K562 (cell line): ENCODE measurements around the gene ARL6IP6. TPM values are rescaled to one million over a fixed set of nuclear protein-coding genes. Genes with fewer than 3 reads are reported as not detected.

Experiments used
- ATF7 ChIP-seq: fragments of 450-650 bp; IDR thresholded peaks from 2 replicates; pipeline ENCODE4 v1.7.1; 2014; ENCODE audit warnings: mild to moderate bottlenecking, moderate library complexity
- CHD2 ChIP-seq: IDR thresholded peaks from 2 replicates; pipeline ENCODE4 v1.6.1; 2011; ENCODE audit warnings: low read depth, low read length
- EP400 ChIP-seq: fragments of 450-650 bp; IDR thresholded peaks from 2 replicates; pipeline ENCODE4 v1.6.1; 2017; ENCODE audit warnings: antibody characterized with exemption, mild to moderate bottlenecking, moderate library complexity
- SMAD4 ChIP-seq: fragments of 250-450 bp; sonication (Bioruptor Pico); conservative IDR thresholded peaks from 2 replicates; pipeline ENCODE4 v1.8.0; 2021; ENCODE audit warnings: inconsistent platforms, mild to moderate bottlenecking, moderate library complexity
- ZNF121 ChIP-seq: sonication (generic); formaldehyde crosslinking; conservative IDR thresholded peaks from 2 replicates; pipeline ENCODE4 v1.8.0; 2022; ENCODE audit warnings: missing genetic modification reagents
- polyA plus RNA-seq, 8 experiments: library from polyadenylated mRNA; depleted of rRNA in 4 of 8; stranded (reverse) in 5 of 8; unstranded in 3 of 8; fragments of >200 nt; fragmentation: Nextera tagmentation in 2 of 8; fragmentation: Illumina TruSeq in 1 of 8; extraction: Ambion mirVana in 2 of 8; extraction: Trizol in 1 of 8; gene quantifications; 2 replicates each; pipeline versions ENCODE4 v1.2.1 to v1.2.3, GENCODE V29; 2011 to 2014; ENCODE audit warnings: inconsistent platforms in 1 of 8, missing spikeins in 1 of 8
- total RNA-seq, 7 experiments: library from RNA; depleted of rRNA in 6 of 7; stranded (reverse); fragments of >200 nt in 6 of 7; fragmentation: Illumina TruSeq in 2 of 7; extraction: Trizol in 2 of 7; gene quantifications; 2 replicates each; pipeline versions ENCODE4 v1.2.1 to v1.2.3, GENCODE V29; 2011 to 2021; ENCODE audit warnings: low replicate concordance in 1 of 7
- TF ChIP-seq, protein P1 (sequence below): sonication (generic); formaldehyde crosslinking; IDR thresholded peaks from 2 replicates; pipeline ENCODE4 v1.8.0; 2022; ENCODE audit warnings: mild to moderate bottlenecking, missing genetic modification reagents, borderline replicate concordance
- TF ChIP-seq, protein P2 (sequence below), 2 experiments: fragments of 450-650 bp; formaldehyde crosslinking in 1 of 2; IDR thresholded peaks; 2 replicates each; pipeline versions ENCODE4 v1.4.0 to v1.6.1; 2014 to 2020; ENCODE audit warnings: mild to moderate bottlenecking in 2 of 2, borderline replicate concordance in 1 of 2, low read depth in 1 of 2

ARL6IP6 gene
- total and polyA plus RNA-seq, 9 of the 15 experiments (the other 6 are each of a cell fraction or from before 2014, with no cell fraction given) = 19.2 to 98.5 (median 36.2) TPM

DNA sequence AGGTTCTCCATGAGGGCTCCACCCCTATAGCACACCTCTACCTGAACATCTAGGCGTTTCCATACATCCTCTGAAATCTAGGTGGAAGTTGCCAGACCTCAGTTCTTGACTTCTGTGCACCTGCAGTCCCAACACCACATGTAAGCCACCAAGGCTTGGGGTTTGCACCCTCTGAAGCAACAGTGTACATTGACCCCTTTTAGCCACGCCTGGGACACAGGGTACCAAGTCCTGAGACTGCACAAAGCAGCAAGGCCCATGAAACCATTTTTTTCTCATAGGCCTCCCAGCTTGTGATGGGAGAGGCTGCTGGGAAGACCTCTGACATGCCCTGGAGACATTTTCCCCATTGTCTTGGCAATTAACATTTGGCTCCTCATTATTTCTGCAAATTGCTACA lies 20.0 kb downstream of the ARL6IP6 start (continued):
- TF ChIP-seq, protein P1, sequence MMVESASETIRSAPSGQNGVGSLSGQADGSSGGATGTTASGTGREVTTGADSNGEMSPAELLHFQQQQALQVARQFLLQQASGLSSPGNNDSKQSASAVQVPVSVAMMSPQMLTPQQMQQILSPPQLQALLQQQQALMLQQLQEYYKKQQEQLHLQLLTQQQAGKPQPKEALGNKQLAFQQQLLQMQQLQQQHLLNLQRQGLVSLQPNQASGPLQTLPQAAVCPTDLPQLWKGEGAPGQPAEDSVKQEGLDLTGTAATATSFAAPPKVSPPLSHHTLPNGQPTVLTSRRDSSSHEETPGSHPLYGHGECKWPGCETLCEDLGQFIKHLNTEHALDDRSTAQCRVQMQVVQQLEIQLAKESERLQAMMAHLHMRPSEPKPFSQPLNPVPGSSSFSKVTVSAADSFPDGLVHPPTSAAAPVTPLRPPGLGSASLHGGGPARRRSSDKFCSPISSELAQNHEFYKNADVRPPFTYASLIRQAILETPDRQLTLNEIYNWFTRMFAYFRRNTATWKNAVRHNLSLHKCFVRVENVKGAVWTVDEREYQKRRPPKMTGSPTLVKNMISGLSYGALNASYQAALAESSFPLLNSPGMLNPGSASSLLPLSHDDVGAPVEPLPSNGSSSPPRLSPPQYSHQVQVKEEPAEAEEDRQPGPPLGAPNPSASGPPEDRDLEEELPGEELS (CRISPR knock-in tag) = no peak
- TF ChIP-seq CHD2 = no peak
- TF ChIP-seq ZNF121 (CRISPR knock-in tag) = no peak
- no peak for TF ChIP-seq EP400
- TF ChIP-seq ATF7 = no peak
- TF ChIP-seq, protein P2, sequence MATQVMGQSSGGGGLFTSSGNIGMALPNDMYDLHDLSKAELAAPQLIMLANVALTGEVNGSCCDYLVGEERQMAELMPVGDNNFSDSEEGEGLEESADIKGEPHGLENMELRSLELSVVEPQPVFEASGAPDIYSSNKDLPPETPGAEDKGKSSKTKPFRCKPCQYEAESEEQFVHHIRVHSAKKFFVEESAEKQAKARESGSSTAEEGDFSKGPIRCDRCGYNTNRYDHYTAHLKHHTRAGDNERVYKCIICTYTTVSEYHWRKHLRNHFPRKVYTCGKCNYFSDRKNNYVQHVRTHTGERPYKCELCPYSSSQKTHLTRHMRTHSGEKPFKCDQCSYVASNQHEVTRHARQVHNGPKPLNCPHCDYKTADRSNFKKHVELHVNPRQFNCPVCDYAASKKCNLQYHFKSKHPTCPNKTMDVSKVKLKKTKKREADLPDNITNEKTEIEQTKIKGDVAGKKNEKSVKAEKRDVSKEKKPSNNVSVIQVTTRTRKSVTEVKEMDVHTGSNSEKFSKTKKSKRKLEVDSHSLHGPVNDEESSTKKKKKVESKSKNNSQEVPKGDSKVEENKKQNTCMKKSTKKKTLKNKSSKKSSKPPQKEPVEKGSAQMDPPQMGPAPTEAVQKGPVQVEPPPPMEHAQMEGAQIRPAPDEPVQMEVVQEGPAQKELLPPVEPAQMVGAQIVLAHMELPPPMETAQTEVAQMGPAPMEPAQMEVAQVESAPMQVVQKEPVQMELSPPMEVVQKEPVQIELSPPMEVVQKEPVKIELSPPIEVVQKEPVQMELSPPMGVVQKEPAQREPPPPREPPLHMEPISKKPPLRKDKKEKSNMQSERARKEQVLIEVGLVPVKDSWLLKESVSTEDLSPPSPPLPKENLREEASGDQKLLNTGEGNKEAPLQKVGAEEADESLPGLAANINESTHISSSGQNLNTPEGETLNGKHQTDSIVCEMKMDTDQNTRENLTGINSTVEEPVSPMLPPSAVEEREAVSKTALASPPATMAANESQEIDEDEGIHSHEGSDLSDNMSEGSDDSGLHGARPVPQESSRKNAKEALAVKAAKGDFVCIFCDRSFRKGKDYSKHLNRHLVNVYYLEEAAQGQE (IDR thresholded peaks at IDR 0.05; ENCODE audit: borderline replicate concordance) = no peak
- TF ChIP-seq, protein P2 (CRISPR knock-in tag; IDR thresholded peaks at IDR 0.05; ENCODE audit: low read depth) = no peak
- TF ChIP-seq SMAD4 (CRISPR knock-in tag) = no peak
